Type B pancreatic cell (in vitro differentiated cells): ENCODE measurements around the gene EPHA2. TPM values are rescaled to one million over a fixed set of nuclear protein-coding genes. Genes with fewer than 3 reads are reported as not detected.

Experiments
- DNase-seq: peaks from one replicate; pipeline ENCODE4 v3.0.0; 2021; ENCODE audit warnings: mixed read lengths; ENCODE audit not compliant: unreplicated experiment; ENCODE audit errors: extremely low spot score
- H3K27ac Mint-ChIP-seq: 2 replicates; pipeline ENCODE4 v1.8.0; 2021; ENCODE audit warnings: mild to moderate bottlenecking, mixed read lengths
- H3K27me3 Mint-ChIP-seq: 2 replicates; pipeline ENCODE4 v1.8.0; 2021; ENCODE audit warnings: mixed read lengths
- H3K36me3 Mint-ChIP-seq: 2 replicates; pipeline ENCODE4 v1.8.0; 2021; ENCODE audit warnings: mixed read lengths
- H3K4me1 Mint-ChIP-seq: one replicate; pipeline ENCODE4 v1.8.0; 2021; ENCODE audit warnings: mixed read lengths; ENCODE audit not compliant: unreplicated experiment
- H3K4me3 Mint-ChIP-seq: 2 replicates; pipeline ENCODE4 v1.8.0; 2021; ENCODE audit warnings: mild to moderate bottlenecking, mixed read lengths
- H3K9me3 Mint-ChIP-seq: 2 replicates; pipeline ENCODE4 v1.8.0; 2021; ENCODE audit warnings: mixed read lengths
- CTCF ChIP-seq: fragments of 200-600 bp; sonication (generic); conservative IDR thresholded peaks from 2 replicates; pipeline ENCODE4 v1.5.0; 2021; ENCODE audit warnings: antibody characterized with exemption, mild to moderate bottlenecking
- total RNA-seq: library from RNA; stranded (reverse); gene quantifications from 2 replicates; pipeline ENCODE4 v1.2.1, GENCODE V29; 2021; ENCODE audit warnings: low replicate concordance

The EPHA2 gene
- total RNA-seq, 1 donor from 2014 or later, result 40.3 TPM

GRCh38 chr1:16146279-16147155 lies 9.4 kb downstream of the EPHA2 start:
- Mint-ChIP-seq H3K4me3 (peak overlapping the region; percentile 81), H3K27ac (peak overlapping the region; percentile 96), H3K9me3 (no peaks in the 10 kb centered on the region), H3K4me1 (peaks cover 40% of the 10 kb centered on the region), H3K27me3 (no peaks in the 10 kb centered on the region), H3K36me3 (peaks cover 27% of the 10 kb centered on the region)
- peak; percentile 87 for DNase-seq
- TF ChIP-seq CTCF, result no peak

GRCh38 chr1:16145662-16146278 lies 10.1 kb downstream of the EPHA2 start:
- DNase-seq, result no peak
- peak overlapping the region; percentile 81 for H3K4me3 Mint-ChIP-seq
- no peaks in the 10 kb centered on the region for H3K9me3 Mint-ChIP-seq
- no peaks in the 10 kb centered on the region for H3K27me3 Mint-ChIP-seq
- no peak for TF ChIP-seq CTCF
- peaks cover 42% of the 10 kb centered on the region for H3K4me1 Mint-ChIP-seq
- peak overlapping the region; percentile 96 for H3K27ac Mint-ChIP-seq
- peaks cover 27% of the 10 kb centered on the region for H3K36me3 Mint-ChIP-seq

GRCh38 chr1:16145030-16145661 lies 10.7 kb downstream of the EPHA2 start:
- no peaks in the 10 kb centered on the region for H3K27me3 Mint-ChIP-seq
- H3K9me3 Mint-ChIP-seq, result no peaks in the 10 kb centered on the region
- H3K4me1 Mint-ChIP-seq, result peaks cover 44% of the 10 kb centered on the region
- peak overlapping the region; percentile 96 for H3K27ac Mint-ChIP-seq
- no peak for DNase-seq
- TF ChIP-seq CTCF, result no peak
- H3K36me3 Mint-ChIP-seq, result peaks cover 27% of the 10 kb centered on the region
- H3K4me3 Mint-ChIP-seq, result peak overlapping the region; percentile 81

- no peaks in the 10 kb centered on the region for H3K9me3 Mint-ChIP-seq
- peak overlapping the region; percentile 34 for H3K4me3 Mint-ChIP-seq
- peaks cover 28% of the 10 kb centered on the region for H3K36me3 Mint-ChIP-seq
- DNase-seq, result no peak
- no peak for TF ChIP-seq CTCF
- H3K27me3 Mint-ChIP-seq, result no peaks in the 10 kb centered on the region
- peaks cover 46% of the 10 kb centered on the region for H3K4me1 Mint-ChIP-seq
- H3K27ac Mint-ChIP-seq, result peak overlapping the region; percentile 96
Observed at GRCh38 chr1:16144325-16145029, 11.4 kb downstream of the EPHA2 start.

- no peaks in the 10 kb centered on the region for H3K27me3 Mint-ChIP-seq
- H3K27ac Mint-ChIP-seq, result peak overlapping the region; percentile 96
- DNase-seq, result no peak
- peaks cover 46% of the 10 kb centered on the region for H3K4me1 Mint-ChIP-seq
- peak overlapping the region; percentile 47 for H3K4me3 Mint-ChIP-seq
- peaks cover 28% of the 10 kb centered on the region for H3K36me3 Mint-ChIP-seq
- TF ChIP-seq CTCF, result no peak
- no peaks in the 10 kb centered on the region for H3K9me3 Mint-ChIP-seq
Observed at GRCh38 chr1:16143566-16144324, 12.1 kb downstream of the EPHA2 start.
